PFSK-1 (cell line): ENCODE results near the gene CHCHD2.

Experiments
- FOXP2 ChIP-seq: optimal IDR thresholded peaks from 2 replicates; pipeline ENCODE3; 2011; ENCODE audit warnings: borderline replicate concordance, control low read depth, inconsistent platforms; ENCODE audit not compliant: insufficient read depth; ENCODE audit errors: extremely low read length, extremely low read depth
- POLR2AphosphoS5 ChIP-seq: IDR thresholded peaks from 2 replicates; pipeline ENCODE4 v1.6.1; 2012; ENCODE audit warnings: low read depth, mild to moderate bottlenecking, control low read depth, low read length, moderate library complexity
- REST ChIP-seq, 2 experiments: IDR thresholded peaks; 2 replicates each; pipeline versions ENCODE4 v1.6.1 to v1.8.0; 2011 to 2012; ENCODE audit warnings: low read depth in 2 of 2, low read length in 2 of 2, control low read depth in 1 of 2, inconsistent platforms in 1 of 2, mild to moderate bottlenecking in 1 of 2, moderate library complexity in 1 of 2; ENCODE audit not compliant: insufficient read depth in 1 of 2
- SIN3A ChIP-seq: IDR thresholded peaks from 2 replicates; pipeline ENCODE4 v1.6.1; 2012; ENCODE audit warnings: mild to moderate bottlenecking, low read length, moderate library complexity, borderline replicate concordance; ENCODE audit not compliant: insufficient read depth
- TAF1 ChIP-seq: IDR thresholded peaks from 2 replicates; pipeline ENCODE4 v1.6.1; 2012; ENCODE audit warnings: low read length, control low read depth, borderline replicate concordance; ENCODE audit not compliant: insufficient read depth

The CHCHD2 gene

DNA sequence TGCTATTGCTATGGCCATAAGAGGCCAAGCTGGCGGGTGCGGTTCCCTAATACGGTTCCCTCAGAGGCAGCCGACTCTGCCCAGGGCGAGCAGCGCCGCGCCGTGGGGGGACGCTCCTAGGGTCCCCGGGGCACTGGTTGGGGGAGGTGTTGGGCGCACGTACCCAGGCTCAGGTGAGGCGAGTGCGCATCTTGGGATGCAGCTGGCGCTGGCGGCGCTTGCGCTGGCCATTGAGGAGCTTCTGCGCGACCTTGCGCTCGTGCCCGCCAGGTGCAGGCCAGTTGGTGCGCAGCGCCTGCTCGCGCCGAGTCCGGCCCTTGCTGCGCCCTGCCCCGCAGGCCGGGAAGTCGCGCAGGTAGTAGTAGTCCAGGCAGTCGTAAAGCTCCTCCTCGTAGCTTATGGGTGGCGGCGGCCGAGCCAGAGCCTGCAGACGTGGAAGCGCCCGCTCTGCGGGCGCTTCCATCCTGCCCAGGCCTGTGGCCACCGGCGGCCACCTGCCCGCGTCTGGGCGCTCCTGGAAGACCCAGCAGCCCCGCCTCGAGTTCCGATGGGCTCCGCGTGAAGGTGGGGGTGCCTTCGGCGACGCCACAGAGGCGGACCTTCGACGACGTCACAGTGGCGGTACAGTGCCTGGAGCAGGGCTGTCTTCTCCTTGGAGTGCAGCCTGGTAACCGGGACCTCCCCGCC lies 9.7 kb upstream of the CHCHD2 start, which contains the start of gene NUPR2:
Gene NUPR2, minus strand, starts transcription at position 566 of the 687 bp plus-strand sequence. Its CDS starts 103 bp downstream, at position 463.
- TF ChIP-seq REST (IDR thresholded peaks at IDR 0.05; ENCODE audit: insufficient read depth in 1 of 2, low read depth in 2 of 2, low read length in 2 of 2) = no peak
- TF ChIP-seq POLR2AphosphoS5 = no peak

DNA sequence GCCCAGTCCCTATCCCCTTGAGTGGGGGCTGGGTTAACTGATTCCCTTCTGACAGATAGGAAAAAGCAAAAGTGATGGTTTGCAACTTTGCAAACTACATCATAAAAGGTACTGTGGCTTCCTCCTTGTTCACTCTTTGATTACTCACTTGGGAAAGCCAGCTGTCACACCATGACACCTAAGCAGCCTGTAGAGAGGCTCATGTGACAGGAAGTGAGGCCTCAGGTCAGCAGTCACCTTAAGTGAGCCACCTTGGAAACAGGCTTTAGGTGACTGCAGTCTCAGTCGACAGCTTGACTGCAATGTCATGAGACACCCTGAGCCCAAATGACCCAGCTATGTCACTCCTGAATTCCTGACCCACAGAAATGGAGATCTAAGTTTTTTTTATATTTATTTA lies 4.3 kb upstream of the CHCHD2 start:
- TF ChIP-seq FOXP2 (no peak), SIN3A (no peak), POLR2AphosphoS5 (no peak), REST (IDR thresholded peaks at IDR 0.05; ENCODE audit: insufficient read depth in 1 of 2, low read depth in 2 of 2, low read length in 2 of 2) (no peak), TAF1 (no peak)

GRCh38 chr7:56107954-56108258 lies 1.6 kb upstream of the CHCHD2 start:
- no peak for TF ChIP-seq POLR2AphosphoS5
- no peak for TF ChIP-seq SIN3A

GRCh38 chr7:56105508-56105907 lies 768 bp downstream of the CHCHD2 start:
- TF ChIP-seq REST (IDR thresholded peaks at IDR 0.05; ENCODE audit: insufficient read depth in 1 of 2, low read depth in 2 of 2, low read length in 2 of 2) (no peak), SIN3A (no peak), TAF1 (no peak), POLR2AphosphoS5 (no peak), FOXP2 (no peak)

DNA sequence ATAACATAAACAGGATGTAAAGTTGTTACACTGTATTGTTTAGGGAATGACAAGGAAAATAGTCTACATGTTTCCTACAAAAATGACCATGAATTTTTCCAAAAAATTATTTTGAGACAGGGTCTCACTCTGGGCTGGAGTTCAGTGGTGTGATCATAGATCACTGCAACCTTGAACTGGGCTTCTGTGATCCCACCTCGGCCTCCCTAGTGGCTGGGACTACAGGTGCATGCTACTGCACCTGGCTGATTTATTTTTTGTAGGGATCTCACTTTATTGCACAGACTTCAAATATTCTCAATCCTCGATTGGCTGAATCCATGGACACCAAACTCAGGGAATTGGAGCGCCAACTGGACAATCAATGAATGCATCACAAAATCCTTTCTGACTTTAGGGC lies 6.6 kb downstream of the CHCHD2 start:
- TF ChIP-seq REST (IDR thresholded peaks at IDR 0.05; ENCODE audit: insufficient read depth in 1 of 2, low read depth in 2 of 2, low read length in 2 of 2) = no peak
- TF ChIP-seq FOXP2 = no peak
- no peak for TF ChIP-seq TAF1
- TF ChIP-seq POLR2AphosphoS5 = no peak
- no peak for TF ChIP-seq SIN3A
